A549 treated with RU486 at 1 μM for 4 hours (cell line): ENCODE measurements around the gene NRCAM. TPM values are rescaled to one million over a fixed set of nuclear protein-coding genes. Genes with fewer than 3 reads are reported as not detected.

Experiments
- total RNA-seq: library from RNA; stranded (reverse); fragments of 200-300 nt; extraction: Qiagen RNA extraction; gene quantifications from 5 replicates; pipeline ENCODE4 v1.2.3, GENCODE V29; 2022; ENCODE audit warnings: low read depth

Gene NRCAM
- total RNA-seq, result 51.0 to 98.3 TPM (median 91.5 TPM) in 5 replicates

DNA sequence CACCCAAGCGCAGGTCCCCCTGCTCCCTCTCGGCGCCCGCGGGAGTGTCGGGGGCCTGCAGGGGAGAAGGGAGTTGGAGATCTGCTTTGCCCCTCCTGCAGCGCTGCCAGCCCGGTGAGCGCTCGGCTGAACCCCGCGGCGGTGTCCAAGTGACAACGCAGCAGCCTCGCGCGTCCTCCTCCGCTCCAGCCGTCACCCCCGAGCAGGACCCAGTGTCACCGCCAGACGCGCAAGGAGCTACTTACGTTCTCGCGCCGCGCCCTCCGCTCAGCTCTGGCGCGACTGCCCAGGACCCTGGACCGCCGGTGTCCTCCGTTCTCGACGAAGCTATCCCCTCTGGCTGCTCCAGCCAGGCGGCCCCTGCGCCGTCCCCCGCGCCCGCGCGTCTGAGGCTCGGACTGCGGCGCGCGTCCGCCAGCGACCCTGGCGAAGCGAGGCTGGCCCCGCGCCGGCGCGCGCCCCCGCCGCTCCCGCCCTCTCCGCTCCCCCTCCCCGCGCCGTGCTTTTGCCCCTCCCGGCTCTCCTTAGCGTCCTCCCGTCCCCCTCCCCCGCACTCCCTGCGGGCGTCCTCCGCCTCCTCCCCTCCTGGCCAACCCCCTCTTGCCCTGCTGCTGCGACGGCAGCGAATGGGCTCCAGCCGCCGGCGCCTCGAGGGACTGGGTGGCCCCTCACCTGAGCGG is at the start of gene NRCAM:
NRCAM (minus strand) TSS at position 439 of the 680 bp plus-strand sequence. CDS start 216,372 bp downstream, outside the sequence.

DNA sequence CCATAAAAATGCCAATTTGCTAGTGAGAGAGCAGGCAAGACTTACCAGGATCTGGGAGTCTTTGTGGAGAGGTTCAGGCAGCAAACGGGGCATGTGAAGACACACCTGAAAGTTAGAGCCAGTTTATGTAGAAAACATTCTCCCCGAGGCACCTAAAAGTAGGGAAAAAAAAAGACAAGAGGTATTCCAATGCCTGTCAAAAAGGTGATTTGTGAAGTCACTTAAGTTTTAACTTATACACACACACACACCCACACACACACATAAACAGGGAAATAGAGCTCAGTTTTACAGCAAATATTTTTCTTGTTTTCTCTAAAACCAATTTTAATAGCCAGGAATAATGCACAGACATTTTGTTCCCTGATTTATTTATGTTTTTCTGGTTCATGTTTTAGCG is 326.0 kb downstream of the NRCAM start, which contains the start of gene LAMB4:
LAMB4 (minus strand) TSS at position 101 of the 400 bp plus-strand sequence. CDS start 7,197 bp downstream, outside the sequence.

Other genes starting within 250 kb of the NRCAM start
- 12.0 to 18.9 TPM (median 14.3 TPM) in 5 replicates for gene PNPLA8, start 69.7 kb upstream of the NRCAM start, total RNA-seq
- 5.4 to 20.0 TPM (median 15.8 TPM) in 5 replicates for gene THAP5, start 113.3 kb upstream of the NRCAM start, total RNA-seq
- 7.3 to 11.5 TPM (median 10.7 TPM) in 5 replicates for gene DNAJB9, start 113.4 kb upstream of the NRCAM start, total RNA-seq